Measurements from ENCODE around the gene NPAS4.
"Not testable (repeated sequence)": the region's sequence is repeated elsewhere in the genome, so short reads cannot be mapped to it uniquely, and the experiment has no call there.

The NPAS4 gene

DNA sequence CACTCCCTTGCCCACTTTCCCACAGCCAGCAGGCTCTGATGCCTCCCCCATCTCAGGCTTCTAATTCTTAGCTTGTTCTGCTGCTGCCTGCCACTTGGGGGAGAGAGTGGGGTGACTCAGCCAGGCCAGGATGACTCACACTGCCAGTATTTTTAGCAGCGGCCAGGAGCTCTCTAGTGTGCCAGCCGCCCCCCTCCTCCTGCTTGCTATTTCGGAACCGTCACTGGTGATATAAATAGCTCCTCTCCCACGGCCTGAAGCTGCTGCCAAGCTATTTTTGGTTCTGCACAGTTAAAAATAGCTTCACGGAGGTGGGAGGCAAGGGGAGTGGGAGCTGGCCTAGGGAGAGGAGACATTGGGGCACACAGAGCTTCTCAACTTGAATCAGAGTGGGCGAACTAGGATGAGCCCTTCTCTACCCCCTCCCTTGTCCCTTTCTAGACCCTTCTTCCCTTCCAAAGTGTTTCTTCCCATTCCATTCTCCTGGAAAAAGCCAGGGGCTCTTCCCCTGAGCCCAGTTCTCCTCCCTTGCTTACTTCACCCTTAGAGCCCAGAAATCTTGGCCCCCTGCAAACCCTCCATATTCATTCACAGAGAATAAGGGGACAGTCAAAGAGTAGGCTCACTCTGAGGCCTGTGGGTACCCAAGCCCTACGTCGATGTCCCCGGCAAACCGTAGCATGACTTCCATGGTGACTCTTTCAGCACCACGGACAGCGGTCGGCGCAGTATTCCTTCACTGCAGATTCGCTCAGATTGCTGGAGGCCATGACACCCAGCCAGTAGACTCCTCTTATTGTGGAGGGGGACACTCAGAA is 2.5 kb upstream of the NPAS4 start:
- DNase-seq, result peak; percentile 42

DNA sequence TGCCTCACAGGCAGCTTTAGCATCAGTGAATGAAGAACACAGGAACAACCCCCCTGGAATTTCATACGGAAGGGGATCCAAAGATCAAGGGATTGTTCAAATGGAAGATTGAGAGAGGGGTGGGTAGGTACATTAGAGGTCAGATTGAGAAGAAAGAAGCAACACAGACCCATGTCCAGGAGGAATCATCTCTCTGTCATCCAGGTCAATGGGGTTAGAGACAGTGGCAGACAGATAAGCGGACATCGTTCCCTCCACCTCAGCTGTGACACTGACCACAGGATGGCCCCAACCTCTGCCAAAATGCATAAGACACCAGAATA is 1.9 kb upstream of the NPAS4 start:
- no peak for DNase-seq

DNA sequence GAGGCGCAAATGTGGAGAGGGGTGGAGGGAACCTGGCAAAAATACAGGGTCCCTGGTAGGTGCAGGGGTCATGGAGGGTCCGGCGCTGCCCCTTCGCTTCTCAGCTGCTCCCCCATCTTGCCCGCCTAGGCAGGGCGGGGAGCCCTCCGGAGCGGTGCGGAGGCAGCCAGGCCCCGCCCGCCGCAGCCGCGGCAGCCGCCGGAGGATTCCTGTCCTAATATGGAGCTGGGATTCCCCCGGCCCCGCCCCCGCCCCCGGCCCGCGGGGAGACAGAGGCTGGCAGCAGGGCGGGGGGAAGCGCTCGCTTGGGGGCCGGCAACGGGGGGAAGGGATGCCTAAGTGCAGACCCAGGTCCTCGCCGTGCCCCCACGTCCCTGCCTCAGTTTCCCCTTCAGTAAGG is 1.0 kb upstream of the NPAS4 start:
- no peak for DNase-seq

DNA sequence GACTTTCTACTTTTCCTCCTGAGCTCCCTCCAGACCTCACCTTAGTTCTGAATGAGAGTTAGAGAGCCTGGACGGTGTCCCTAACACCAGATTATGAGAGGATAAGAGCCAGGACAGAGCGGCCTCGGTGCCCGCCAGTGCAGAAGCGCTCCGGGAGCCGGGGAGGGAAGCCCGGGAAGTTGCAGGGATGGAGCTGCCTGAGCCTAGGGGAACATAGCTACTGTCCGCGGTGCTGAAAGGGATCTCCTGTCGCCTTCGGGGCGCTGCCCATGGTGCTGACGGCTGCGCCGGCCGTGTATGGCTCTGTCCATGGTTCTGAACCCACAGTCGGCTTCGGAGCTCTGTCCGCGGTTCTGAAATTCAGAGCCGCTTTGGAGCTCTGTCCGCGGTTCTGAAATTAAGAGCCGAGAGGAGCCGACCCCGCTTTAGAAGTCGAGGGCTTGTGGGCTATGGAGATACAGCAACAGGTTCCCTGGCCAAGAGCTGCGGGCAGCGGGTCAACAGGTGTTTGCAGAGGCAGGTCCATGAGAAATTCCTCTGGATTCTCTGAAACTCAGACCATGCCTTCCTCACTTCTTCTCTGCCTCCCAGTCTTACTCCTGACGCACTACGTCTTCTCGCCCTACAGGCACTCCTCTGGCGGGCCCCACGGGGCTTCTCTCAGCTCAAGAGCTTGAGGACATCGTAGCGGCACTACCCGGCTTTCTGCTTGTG is 814 bp downstream of the NPAS4 start:
- DNase-seq, result peak; percentile 97

DNA sequence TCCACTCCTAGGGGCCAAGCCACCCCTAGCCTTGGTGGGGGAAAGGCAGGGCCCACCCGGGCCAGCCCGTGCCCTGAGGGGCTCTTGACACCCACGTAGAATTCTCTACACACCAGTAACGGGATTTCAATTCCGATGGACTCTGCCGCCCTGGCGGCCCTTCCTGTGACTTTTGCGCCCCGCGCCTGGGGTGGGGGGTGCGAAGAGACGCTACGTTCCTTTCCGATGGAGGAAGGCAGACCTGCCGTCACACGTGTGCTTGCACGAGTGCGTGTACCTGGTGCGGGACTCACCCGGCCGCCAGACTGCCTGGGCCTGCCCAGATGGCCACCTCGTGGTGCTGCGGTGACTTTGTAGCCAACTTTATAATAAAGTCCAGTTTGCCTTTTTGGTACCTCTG is 5.5 kb downstream of the NPAS4 start:
- DNase-seq, result no peak

DNA sequence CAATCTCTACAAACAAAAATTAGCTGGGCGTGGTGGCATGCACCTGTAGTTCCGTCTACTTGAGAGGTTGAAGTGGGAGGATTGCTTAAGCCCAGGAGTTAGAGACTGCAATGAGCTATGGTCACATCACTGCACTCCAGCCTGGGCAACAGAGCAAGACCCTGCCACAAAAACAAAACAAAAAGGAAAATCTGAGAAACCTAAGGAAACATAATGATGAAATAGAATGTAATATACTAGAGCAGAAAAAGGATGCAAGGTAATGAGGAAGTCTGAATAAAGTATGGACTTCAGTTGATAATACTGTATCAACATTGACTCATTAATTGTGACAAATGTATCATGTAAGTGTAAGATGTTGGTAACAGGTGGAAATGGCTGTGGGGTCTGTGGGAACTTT is 8.1 kb downstream of the NPAS4 start:
- DNase-seq, result no peak

DNA sequence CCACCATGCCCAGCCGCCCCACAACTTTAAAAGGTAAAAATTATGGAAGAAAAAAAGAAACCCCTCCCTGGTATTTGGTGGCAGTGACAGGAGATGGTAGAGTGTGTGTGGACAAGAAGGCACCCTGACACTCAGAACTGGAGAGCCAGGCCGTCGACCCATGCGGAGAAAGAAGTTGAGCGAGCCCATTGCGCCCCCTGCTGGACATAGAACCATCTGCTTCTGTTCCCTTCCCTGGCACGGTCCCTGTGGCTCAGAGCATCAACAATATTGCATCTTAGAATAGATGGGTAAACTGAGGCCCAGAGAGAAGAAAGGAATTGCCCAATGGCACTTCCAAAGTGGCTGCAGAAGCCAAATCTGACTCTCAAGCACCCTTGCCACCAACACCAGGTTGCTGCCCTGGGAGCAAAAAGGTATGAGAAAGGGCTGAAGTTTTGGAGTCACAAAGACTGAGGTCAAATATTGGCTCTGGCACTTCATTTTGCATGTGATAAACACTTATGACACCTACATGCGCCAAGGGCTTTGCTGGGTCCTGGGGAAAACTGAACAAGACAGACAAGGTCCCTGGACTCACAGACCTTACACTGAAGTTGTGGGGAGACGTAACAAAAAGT is 9.3 kb downstream of the NPAS4 start:
- DNase-seq, result no peak

DNA sequence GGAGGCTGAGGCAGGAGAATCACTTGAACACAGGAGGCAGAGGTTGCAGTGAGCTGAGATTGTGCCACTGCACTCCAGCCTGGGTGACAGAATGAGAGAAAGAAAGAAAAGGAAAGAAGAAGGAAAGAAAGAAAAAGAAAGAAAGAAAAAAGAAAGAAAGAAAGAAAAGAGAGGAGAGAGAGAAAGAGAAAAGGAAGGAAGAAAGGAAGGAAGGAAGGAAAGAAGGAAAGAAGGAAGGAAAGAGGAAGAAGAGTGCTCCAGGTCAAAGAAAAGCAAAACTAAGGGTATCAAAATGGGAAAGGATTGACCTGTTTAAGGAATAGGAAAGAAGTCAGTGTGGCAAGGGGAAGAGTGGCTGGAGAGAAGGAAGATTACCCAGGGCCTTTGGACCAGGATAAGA is 10.5 kb downstream of the NPAS4 start:
- not testable (repeated sequence) for DNase-seq

DNA sequence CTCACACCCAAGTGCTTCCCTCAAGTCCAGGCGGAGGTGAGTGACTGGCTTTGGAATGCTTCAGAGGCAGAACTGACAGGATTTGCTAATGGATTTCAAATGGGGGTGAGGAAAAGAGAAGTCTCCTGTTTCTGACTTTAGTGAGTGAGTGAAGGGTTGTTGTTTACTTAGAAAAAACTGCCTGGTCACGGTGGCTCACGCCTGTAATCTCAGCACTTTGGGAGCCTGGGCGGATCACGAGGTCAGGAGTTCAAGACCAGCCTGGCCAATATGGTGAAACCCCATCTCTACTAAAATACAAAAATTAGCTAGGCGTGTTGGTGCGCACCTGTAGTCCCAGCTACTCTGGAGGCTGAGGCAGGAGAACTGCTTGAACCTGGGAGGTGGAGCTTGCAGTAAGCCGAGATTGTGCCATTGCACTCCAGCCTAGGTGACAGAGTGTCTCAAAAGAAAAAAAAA is 11.1 kb downstream of the NPAS4 start:
- DNase-seq, result not testable (repeated sequence)

DNA sequence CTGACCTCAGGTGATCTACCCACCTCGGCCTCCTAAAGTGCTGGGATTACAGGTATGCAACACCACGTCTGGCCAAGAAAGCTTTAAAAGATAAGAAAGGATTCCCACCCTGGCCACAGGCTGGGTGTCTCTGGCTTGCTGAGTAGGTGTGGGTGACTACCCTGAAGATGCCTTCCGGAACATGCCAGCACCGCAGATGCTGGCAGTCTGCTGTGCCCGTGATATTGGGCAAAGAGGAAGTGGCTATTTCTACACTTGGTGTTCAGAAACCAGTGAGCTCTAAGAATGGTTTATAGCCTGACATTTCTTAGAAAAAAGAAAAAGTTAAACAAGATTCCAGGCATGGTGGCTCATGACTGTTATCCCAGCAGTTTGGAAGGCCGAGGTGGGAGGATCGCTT is 11.8 kb downstream of the NPAS4 start:
- no peak for DNase-seq

DNA sequence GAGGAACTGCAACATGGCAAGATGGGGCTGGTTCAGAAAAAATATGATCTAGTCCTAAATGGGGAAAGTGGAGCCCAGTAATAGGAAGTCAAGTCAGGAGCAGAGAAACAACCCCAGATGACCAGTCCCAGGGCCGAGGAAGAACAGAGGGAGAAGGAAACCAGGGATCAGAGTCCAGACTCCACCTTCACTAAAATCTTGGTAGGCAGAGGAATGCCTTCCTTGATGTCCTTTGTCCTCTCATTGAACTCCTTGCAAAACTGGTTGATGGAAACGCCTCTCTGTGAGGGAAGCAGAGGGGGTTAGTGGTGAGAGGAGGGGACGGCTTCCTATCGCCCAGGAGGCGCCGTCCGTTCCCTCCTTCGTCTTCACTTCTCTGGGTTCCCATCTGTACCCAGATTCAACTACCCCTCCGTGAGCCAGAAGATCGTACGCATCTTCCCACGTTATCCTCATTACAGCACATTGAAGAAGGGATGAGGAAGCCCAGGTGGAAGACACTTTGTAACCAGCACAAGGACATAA is 17.2 kb downstream of the NPAS4 start:
- no peak for DNase-seq

DNA sequence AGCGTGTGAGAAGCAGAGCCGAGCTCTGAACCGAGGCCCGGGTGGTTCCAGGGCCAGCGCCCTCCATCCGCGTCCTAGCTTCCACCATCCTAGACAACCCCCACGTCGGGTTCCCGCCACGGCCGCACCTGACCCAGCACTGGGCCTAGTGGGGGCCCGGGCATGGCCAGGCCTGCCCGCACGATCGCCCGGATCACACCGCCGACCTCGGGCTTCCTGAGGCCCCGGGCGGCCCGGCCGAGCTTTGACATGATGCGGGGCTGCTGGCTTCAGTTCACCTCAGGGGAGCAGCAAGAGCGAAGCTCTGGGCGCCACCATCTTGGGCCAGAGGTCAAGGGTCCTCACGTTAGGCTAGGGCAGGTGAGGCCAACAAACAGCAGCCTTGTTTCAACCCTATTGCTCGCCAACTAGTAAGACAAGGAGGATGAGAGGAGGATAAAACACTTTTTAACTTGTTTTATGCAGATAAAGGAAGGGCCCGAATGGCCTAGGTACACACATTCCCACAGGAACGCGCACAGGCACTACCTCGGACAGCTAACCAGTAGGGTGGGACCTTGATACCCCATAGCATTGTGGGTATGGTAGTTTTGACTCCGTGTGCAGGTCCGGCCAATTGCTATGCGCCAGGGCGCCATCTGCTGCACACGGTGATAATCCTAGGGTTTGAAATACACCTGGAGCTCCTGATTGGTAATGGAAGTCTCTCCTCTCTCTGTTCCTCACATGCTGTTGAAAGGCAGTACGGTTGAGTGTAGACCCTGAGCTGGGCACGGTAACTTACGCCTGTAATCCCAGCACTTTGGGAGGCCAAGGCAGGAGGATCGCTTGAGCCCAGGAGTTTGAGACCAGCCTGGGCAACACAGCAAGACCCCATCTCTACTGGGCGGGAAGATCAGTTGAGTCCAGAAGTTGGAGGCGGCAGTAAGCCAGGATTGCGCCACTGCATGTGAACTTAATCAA is 17.9 kb downstream of the NPAS4 start, which contains the start of gene MRPL11:
TSS of gene MRPL11 (minus strand) at position 345 of the 963 bp plus-strand sequence. CDS start at position 251, 94 bp downstream.
- DNase-seq, result peak; percentile 97

DNA sequence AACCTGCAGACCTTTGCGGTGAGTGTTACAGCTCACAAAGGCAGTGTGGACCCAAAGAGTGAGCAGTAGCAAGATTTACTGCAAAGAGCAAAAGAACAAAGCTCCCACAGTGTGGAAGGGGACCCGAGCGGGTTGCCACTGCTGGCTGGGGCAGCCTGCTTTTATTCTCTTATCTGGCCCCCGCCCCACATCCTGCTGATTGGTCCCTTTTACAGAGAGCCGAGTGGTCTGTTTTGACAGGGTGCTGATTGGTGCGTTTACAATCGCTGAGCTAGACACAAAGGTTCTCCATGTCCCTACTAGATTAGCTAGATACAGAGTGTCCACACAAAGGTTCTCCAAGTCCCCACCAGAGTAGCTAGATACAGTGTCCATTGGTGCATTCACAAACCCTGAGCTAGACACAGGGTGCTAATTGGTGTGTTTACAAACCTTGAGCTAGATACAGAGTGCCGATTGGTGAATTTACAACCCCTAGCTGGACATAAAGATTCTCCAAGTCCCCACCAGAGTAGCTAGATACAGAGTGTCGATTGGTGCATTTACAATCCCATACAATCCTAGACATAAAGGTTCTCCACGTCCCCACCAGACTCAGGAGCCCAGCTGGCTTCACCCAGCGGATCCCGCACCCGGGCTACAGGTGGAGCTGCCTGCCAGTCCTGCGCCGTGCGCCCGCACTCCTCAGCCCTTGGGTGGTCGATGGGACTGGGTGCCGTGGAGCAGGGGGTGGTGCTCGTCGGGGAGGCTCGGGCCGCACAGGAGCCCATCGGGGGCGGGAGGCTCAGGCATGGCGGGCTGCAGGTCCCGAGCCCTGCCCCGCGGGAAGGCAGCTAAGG is 19.5 kb downstream of the NPAS4 start:
- not testable (repeated sequence) for DNase-seq

DNA sequence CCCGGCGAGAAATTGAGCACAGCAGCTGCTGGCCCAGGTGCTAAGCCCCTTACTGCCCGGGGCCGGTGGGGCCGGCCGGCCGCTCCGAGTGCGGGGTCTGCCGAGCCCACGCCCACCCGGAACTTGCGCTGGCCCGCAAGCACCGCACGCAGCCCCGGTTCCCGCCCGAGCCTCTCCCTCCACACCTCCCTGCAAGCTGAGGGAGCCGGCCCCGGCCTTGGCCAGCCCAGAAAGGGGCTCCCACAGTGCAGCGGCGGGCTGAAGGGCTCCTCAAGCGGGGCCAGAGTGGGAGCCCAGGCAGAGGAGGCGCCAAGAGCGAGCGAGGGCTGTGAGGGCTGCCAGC is 20.1 kb downstream of the NPAS4 start:
- not testable (repeated sequence) for DNase-seq

DNA sequence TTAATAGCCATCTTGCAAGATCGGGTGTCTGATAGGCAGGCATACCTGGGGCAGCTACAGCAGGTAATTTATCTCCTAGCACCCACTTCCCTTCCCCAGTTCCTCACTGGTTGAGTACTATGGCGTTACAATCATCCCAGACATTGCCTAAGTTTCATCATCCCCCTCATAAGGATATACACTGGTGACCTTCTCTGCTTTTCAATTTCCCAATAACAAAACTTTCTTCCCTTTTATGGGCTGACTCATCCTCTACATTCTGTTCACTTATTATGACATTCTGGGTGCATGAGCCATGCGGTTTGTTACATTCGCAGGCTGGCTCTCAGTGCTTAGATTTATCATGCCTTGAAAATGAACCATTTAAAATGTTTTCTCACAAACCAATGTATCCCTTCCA is 22.8 kb downstream of the NPAS4 start:
- no peak for DNase-seq

DNA sequence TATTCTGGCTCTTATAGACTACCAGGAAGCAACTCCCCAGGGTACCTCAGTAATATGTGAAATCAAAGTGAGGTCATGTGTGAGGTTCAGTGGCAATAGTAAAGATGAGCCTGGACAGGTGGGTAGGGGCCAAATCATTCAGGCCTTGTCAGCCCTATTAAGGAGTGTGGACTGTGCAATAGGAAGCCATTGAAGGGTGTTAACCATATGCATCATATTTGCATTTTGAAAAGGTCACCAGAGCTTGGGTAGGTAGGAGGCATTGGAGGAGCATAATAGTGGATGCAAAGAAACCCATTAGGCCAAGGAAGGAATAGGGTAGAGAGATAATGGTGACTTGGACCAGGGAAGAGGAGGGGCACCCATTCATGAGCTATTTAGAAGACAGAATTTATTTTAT is 26.2 kb downstream of the NPAS4 start:
- no peak for DNase-seq

DNA sequence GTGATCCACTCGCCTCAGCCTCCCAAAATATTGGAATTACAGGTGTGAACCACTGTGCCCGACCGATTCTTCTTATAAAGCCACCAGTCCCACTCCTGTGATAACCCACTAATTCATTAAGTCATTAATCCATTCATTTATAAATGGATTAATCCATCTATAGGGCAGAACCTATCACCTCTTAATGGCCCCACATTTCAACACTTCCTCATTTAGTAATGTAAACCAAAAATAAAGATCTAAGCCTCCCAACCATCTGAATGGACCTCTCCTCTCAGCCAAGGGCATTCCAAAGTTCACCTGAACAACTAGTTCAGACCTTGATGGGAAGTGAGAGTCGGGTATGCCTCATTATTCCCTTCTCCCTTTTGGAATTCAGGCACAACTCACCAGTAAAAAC is 27.7 kb downstream of the NPAS4 start:
- DNase-seq, result no peak

DNA sequence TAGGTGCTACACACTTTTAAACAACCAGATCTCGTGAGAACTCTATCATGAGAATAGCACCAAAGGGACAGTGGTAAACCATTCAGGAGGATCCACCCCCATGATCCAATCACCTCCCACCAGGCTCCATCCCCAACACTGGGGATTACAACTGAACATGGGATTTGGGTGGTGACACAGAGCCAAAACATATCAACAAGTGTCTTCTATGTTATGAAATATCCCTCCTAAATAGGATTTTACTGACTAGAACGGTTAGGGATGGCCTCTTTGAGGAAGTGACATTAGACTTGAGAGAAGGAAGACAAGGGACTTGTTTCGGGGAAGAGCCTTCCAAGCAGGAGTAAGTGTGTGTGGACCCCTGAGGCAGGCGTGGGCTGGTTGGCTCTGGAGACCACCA is 29.7 kb downstream of the NPAS4 start:
- no peak for DNase-seq

DNA sequence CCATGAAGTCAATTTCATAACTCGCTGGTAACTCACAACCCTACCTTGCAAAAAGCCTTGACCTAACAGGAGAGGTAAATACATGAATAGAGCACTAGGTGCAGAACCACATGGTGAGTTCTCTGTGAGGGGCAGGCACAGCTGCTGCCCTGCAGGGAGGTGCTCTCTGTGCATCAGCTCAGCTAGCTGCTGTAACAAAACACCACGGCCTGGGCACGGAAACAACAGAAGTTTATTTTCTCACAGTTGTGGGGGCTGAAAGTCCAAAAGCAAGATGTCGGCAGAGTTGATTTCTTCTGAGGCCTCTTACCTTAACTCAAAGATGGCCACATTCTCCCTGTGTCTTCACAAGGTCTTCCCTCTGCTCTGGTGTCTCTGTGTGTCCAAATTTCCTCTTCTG is 30.8 kb downstream of the NPAS4 start:
- no peak for DNase-seq

DNA sequence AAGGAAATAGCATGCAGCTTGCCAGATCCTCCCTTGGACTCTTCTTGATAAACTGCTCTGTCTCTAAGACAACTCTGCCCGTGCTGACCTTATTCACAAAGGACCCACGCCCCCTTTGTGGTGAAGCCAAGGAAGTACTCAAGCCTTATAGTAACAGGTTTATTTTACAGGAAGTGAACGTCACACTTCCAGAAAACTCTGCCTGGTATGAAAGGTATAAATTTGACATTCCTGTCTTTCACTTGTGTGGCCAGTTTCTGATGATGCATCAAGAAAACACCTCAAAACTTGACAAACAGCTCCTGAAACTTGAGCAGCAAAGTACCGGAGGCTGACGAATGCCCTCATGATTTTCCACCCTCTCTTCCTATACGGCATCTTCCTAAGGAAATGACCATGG is 33.4 kb downstream of the NPAS4 start:
- no peak for DNase-seq

DNA sequence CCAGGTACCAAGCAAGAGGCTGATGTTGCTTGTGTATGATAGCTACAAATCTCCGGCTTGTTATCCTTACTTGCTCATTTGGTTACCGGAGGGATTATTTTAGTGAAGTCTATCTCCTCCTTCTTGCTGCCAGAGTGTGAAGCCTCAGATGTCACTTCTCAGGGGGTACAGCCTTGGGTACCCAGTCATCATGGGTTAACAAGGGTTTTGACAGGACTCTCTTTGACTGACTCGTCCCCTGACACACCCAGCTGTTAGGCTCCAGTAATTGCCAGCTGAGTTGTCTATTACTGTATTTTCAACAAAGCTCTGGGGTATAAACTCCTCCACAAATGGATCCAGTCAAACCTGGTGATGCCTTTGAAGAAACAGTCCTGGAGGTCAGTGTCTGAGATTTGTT is 34.0 kb downstream of the NPAS4 start:
- DNase-seq, result no peak

All from right kidney (tissue), 1 donor.